ENCODE results near the gene UNC79.

The UNC79 gene

GRCh38 chr14:93712079-93712837, 281.5 kb downstream of the UNC79 start:
- Histone ChIP-seq H3K4me1 (ENCODE audit: control insufficient read depth, insufficient read depth, low read length) (no peaks in the 10 kb centered on the region), H3K4me3 (ENCODE audit: low read depth, low read length) (no peak overlapping the region), H3K27ac (ENCODE audit: extremely low read depth, low read depth, low read length) (no peak overlapping the region), H3K9me3 (ENCODE audit: control insufficient read depth, insufficient read depth, low read depth, low read length) (no peaks in the 10 kb centered on the region), H3K36me3 (ENCODE audit: control insufficient read depth in 2 of 2, insufficient read depth in 1 of 2, low read length in 2 of 2) (no peaks in the 10 kb centered on the region)
- TF ChIP-seq, protein P1, sequence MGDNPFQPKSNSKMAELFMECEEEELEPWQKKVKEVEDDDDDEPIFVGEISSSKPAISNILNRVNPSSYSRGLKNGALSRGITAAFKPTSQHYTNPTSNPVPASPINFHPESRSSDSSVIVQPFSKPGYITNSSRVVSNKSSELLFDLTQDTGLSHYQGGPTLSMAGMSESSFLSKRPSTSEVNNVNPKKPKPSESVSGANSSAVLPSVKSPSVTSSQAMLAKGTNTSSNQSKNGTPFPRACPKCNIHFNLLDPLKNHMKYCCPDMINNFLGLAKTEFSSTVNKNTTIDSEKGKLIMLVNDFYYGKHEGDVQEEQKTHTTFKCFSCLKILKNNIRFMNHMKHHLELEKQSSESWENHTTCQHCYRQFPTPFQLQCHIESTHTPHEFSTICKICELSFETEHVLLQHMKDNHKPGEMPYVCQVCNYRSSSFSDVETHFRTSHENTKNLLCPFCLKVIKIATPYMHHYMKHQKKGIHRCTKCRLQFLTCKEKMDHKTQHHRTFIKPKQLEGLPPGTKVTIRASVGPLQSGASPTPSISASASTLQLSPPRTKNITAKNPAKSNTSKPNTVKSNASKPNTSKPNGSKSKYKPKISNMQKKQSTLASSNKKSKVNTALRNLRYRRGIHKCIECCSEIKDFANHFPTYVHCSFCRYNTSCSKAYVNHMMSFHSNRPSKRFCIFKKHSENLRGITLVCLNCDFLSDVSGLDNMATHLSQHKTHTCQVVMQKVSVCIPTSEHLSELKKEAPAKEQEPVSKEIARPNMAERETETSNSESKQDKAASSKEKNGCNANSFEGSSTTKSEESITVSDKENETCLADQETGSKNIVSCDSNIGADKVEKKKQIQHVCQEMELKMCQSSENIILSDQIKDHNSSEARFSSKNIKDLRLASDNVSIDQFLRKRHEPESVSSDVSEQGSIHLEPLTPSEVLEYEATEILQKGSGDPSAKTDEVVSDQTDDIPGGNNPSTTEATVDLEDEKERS (tag by site-specific recombination; IDR thresholded peaks at IDR 0.05) = no peak
- no peak for TF ChIP-seq ZNF560 (tag by site-specific recombination; IDR thresholded peaks at IDR 0.05; ENCODE audit: borderline replicate concordance)
- TF ChIP-seq, protein P2, sequence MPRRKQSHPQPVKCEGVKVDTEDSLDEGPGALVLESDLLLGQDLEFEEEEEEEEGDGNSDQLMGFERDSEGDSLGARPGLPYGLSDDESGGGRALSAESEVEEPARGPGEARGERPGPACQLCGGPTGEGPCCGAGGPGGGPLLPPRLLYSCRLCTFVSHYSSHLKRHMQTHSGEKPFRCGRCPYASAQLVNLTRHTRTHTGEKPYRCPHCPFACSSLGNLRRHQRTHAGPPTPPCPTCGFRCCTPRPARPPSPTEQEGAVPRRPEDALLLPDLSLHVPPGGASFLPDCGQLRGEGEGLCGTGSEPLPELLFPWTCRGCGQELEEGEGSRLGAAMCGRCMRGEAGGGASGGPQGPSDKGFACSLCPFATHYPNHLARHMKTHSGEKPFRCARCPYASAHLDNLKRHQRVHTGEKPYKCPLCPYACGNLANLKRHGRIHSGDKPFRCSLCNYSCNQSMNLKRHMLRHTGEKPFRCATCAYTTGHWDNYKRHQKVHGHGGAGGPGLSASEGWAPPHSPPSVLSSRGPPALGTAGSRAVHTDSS (tag by site-specific recombination; IDR thresholded peaks at IDR 0.05) = no peak
- TF ChIP-seq ZNF610 (tag by site-specific recombination; IDR thresholded peaks at IDR 0.05; ENCODE audit: borderline replicate concordance) = no peak
- TF ChIP-seq ZNF335 (tag by site-specific recombination; conservative IDR thresholded peaks at IDR 0.05) = no peak
- TF ChIP-seq ZNF324 (tag by site-specific recombination; IDR thresholded peaks at IDR 0.05) = no peak
- TF ChIP-seq ZNF311 (tag by site-specific recombination; IDR thresholded peaks at IDR 0.05; ENCODE audit: borderline replicate concordance) = no peak
- TF ChIP-seq ZNF274 (IDR thresholded peaks at IDR 0.05; ENCODE audit: low read length) = no peak
- no peak for TF ChIP-seq ZNF274 (tag by site-specific recombination; IDR thresholded peaks at IDR 0.05; ENCODE audit: borderline replicate concordance)
- no peak for TF ChIP-seq INSM2 (tag by site-specific recombination; IDR thresholded peaks at IDR 0.05)
- TF ChIP-seq, protein P3, sequence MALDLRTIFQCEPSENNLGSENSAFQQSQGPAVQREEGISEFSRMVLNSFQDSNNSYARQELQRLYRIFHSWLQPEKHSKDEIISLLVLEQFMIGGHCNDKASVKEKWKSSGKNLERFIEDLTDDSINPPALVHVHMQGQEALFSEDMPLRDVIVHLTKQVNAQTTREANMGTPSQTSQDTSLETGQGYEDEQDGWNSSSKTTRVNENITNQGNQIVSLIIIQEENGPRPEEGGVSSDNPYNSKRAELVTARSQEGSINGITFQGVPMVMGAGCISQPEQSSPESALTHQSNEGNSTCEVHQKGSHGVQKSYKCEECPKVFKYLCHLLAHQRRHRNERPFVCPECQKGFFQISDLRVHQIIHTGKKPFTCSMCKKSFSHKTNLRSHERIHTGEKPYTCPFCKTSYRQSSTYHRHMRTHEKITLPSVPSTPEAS (tag by site-specific recombination; IDR thresholded peaks at IDR 0.05) = no peak
- POLR2A ChIA-PET = no interaction called here
- CTCF ChIA-PET = interaction anchor here (0.5 to 0.7 kb wide), 2 partner anchors 61 to 553 kb away, joined by 3 read pairs; no protein-coding TSS in a partner anchor

DNA sequence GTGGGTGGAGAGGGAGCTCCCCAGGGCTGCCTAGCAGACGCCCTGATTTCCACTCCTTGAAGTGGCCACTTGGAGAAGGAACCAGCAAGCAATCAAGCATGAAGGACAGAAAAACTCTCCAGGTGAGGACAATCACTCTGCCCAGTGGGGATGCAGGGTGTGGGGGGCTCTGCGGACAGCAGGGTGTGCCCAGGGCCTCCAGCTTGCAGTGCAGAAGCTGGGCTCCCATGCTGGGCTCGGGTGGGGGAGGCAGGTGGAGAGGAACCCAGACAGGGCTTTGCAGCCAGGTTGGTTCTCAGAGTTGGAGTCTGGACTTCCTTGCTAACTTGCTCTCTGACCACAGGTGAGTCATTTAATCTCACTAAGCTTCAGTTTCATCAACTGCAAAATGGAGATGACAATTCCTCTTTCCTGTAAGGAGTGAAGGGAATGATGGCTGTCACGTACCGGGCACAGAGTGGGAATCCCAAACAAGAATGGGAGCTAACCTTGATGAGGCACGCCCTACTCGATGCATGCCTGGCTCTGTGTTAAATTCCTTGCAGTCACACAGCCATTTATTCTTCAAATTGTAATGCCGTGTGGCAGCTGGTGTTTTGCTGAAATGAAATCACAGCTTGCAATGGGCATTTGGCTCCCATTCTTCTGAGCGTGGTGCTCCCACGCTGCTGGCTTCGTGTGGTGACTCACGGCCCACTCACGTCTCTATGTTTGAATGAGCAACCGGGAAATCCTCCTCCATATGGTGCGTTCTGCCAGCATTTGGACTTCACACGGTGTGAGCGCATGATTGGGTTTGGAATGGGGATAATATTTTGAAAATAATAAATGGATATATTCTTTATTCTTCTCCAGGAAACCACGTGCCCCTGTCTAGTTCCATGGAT, 282.3 kb downstream of the UNC79 start:
- no peak for TF ChIP-seq ZNF184 (tag by site-specific recombination; IDR thresholded peaks at IDR 0.05)
- TF ChIP-seq IKZF3 (tag by site-specific recombination; IDR thresholded peaks at IDR 0.05) = no peak
- peak; percentile 81 for TF ChIP-seq ZIC2 (tag by site-specific recombination; IDR thresholded peaks at IDR 0.05)
- TF ChIP-seq WT1 (tag by site-specific recombination; IDR thresholded peaks at IDR 0.05) = no peak
- no peak for TF ChIP-seq ZNF658 (tag by site-specific recombination; IDR thresholded peaks at IDR 0.05)
- TF ChIP-seq ZNF785 (tag by site-specific recombination; IDR thresholded peaks at IDR 0.05) = no peak
- TF ChIP-seq ZNF426 (tag by site-specific recombination; IDR thresholded peaks at IDR 0.05) = no peak
- no peak for TF ChIP-seq ZNF311 (tag by site-specific recombination; IDR thresholded peaks at IDR 0.05; ENCODE audit: borderline replicate concordance)
- Histone ChIP-seq H3K4me1 (ENCODE audit: control insufficient read depth, insufficient read depth, low read length) (no peaks in the 10 kb centered on the region), H3K27ac (ENCODE audit: extremely low read depth, low read depth, low read length) (no peak overlapping the region), H3K9me3 (ENCODE audit: control insufficient read depth, insufficient read depth, low read depth, low read length) (no peaks in the 10 kb centered on the region), H3K36me3 (ENCODE audit: control insufficient read depth in 2 of 2, insufficient read depth in 1 of 2, low read length in 2 of 2) (no peaks in the 10 kb centered on the region), H3K4me3 (ENCODE audit: low read depth, low read length) (no peak overlapping the region)
- CTCF ChIA-PET = no interaction called here
- POLR2A ChIA-PET = no interaction called here

Measured in HEK293 (cell line).